Measurements from ENCODE around the gene CGNL1.

- TF ChIP-seq, protein P1, sequence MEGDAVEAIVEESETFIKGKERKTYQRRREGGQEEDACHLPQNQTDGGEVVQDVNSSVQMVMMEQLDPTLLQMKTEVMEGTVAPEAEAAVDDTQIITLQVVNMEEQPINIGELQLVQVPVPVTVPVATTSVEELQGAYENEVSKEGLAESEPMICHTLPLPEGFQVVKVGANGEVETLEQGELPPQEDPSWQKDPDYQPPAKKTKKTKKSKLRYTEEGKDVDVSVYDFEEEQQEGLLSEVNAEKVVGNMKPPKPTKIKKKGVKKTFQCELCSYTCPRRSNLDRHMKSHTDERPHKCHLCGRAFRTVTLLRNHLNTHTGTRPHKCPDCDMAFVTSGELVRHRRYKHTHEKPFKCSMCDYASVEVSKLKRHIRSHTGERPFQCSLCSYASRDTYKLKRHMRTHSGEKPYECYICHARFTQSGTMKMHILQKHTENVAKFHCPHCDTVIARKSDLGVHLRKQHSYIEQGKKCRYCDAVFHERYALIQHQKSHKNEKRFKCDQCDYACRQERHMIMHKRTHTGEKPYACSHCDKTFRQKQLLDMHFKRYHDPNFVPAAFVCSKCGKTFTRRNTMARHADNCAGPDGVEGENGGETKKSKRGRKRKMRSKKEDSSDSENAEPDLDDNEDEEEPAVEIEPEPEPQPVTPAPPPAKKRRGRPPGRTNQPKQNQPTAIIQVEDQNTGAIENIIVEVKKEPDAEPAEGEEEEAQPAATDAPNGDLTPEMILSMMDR (IDR thresholded peaks at IDR 0.05): no peak
- TF ChIP-seq POLR2A (IDR thresholded peaks at IDR 0.05): no peak
- no peak for TF ChIP-seq EP300 (IDR thresholded peaks at IDR 0.05)
- no peak for TF ChIP-seq POLR2AphosphoS5 (IDR thresholded peaks at IDR 0.05)
Measured at GRCh38 chr15:57388464-57388863, 12.2 kb downstream of the CGNL1 start.
